Stimulated activated naive CD8-positive, alpha-beta T cell treated with anti-CD3 and anti-CD28 coated beads, Interleukin-15, amount 100 ng/mL, for 72 hours (primary cell): Measurements from ENCODE around the gene CNPY1.
A peak's percentile ranks its signal among the peaks of the same experiment; 100 is the strongest.

Source experiments
- ATAC-seq: fragments of 150-1000 bp; cut with Tn5 transposase; 2 replicates; pipeline ENCODE4 v1.10.0; 2021; ENCODE audit warnings: mild to moderate bottlenecking, moderate library complexity
- DNase-seq, 2 donors: peaks; one replicate each; pipeline ENCODE4 v3.0.0; 2021 to 2022
- H3K27ac Mint-ChIP-seq, 2 donors: one replicate each; pipeline ENCODE4 v1.8.0; 2022; ENCODE audit warnings: mild to moderate bottlenecking in 2 of 2, mixed read lengths in 2 of 2, moderate library complexity in 2 of 2
- H3K27me3 Mint-ChIP-seq: one replicate; pipeline ENCODE4 v1.8.0; 2022; ENCODE audit warnings: mixed read lengths
- H3K4me1 Mint-ChIP-seq: one replicate; pipeline ENCODE4 v1.8.0; 2022; ENCODE audit warnings: mild to moderate bottlenecking, mixed read lengths
- H3K4me3 Mint-ChIP-seq, 2 donors: one replicate each; pipeline ENCODE4 v1.8.0; 2022; ENCODE audit warnings: mild to moderate bottlenecking in 2 of 2, mixed read lengths in 2 of 2, moderate library complexity in 1 of 2
- H3K9me3 Mint-ChIP-seq, 2 donors: one replicate each; pipeline ENCODE4 v1.8.0; 2022; ENCODE audit warnings: mixed read lengths in 2 of 2

Gene CNPY1

GRCh38 chr7:155553871-155554270, 7.5 kb upstream of the CNPY1 start:
- Mint-ChIP-seq H3K27ac (no peak overlapping the region), H3K9me3 (no peaks in the 10 kb centered on the region), H3K27me3 (peaks cover 25% of the 10 kb centered on the region), H3K4me3 (no peak overlapping the region), H3K4me1 (no peaks in the 10 kb centered on the region)
- DNase-seq (no peak), ATAC-seq (no peak)

- Mint-ChIP-seq H3K27ac (no peak overlapping the region), H3K4me3 (no peak overlapping the region), H3K4me1 (no peaks in the 10 kb centered on the region), H3K9me3 (no peaks in the 10 kb centered on the region), H3K27me3 (peaks cover 24% of the 10 kb centered on the region)
- ATAC-seq (no peak), DNase-seq (no peak)
These were observed 5.6 kb upstream of the CNPY1 start for GRCh38 chr7:155551785-155552611.

DNA sequence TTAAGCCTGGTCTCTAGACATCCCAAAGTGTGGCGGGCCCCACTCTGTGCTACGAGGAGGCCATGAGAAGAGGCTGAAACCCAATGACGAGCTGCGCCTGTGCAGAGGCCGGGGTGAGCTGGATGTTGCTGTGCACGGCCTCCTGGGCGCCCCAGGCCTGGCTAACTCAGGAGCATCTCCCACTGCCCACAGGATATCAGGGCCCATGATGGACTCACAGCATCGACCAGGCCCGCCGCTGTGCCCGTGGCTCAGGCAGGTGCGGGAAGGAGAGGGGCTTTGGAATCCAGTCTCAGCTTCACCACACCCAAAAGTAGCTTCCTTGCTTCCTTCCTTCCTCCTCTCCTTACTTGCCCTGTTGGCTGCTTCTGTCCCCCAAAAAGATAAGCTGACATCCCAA, 4.6 kb upstream of the CNPY1 start:
- no peaks in the 10 kb centered on the region for H3K9me3 Mint-ChIP-seq
- H3K4me1 Mint-ChIP-seq: no peaks in the 10 kb centered on the region
- no peak overlapping the region for H3K4me3 Mint-ChIP-seq
- peaks cover 24% of the 10 kb centered on the region for H3K27me3 Mint-ChIP-seq
- no peak overlapping the region for H3K27ac Mint-ChIP-seq
- ATAC-seq: no peak
- no peak for DNase-seq

GRCh38 chr7:155549226-155549625, 2.9 kb upstream of the CNPY1 start:
- Mint-ChIP-seq H3K27ac (no peak overlapping the region), H3K27me3 (peaks cover 24% of the 10 kb centered on the region), H3K9me3 (no peaks in the 10 kb centered on the region), H3K4me1 (no peaks in the 10 kb centered on the region), H3K4me3 (no peak overlapping the region)
- DNase-seq (no peak), ATAC-seq (no peak)

- Mint-ChIP-seq H3K9me3 (no peaks in the 10 kb centered on the region), H3K4me3 (no peak overlapping the region), H3K27me3 (peaks cover 33% of the 10 kb centered on the region), H3K4me1 (no peaks in the 10 kb centered on the region), H3K27ac (no peak overlapping the region)
- DNase-seq (no peak), ATAC-seq (no peak)
These were observed 917 bp upstream of the CNPY1 start for GRCh38 chr7:155547161-155547791.

GRCh38 chr7:155545348-155545747, 1.0 kb downstream of the CNPY1 start:
- Mint-ChIP-seq H3K9me3 (no peaks in the 10 kb centered on the region), H3K4me1 (no peaks in the 10 kb centered on the region), H3K27ac (peak overlapping the region in 1 of 2 donors; percentile 80), H3K27me3 (peaks cover 30% of the 10 kb centered on the region), H3K4me3 (no peak overlapping the region)
- no peak for DNase-seq
- ATAC-seq: no peak

GRCh38 chr7:155544485-155544884, 1.9 kb downstream of the CNPY1 start:
- DNase-seq (no peak), ATAC-seq (no peak)
- Mint-ChIP-seq H3K27ac (peak overlapping the region in 1 of 2 donors; percentile 25), H3K4me1 (no peaks in the 10 kb centered on the region), H3K27me3 (peaks cover 36% of the 10 kb centered on the region), H3K9me3 (no peaks in the 10 kb centered on the region), H3K4me3 (no peak overlapping the region)

DNA sequence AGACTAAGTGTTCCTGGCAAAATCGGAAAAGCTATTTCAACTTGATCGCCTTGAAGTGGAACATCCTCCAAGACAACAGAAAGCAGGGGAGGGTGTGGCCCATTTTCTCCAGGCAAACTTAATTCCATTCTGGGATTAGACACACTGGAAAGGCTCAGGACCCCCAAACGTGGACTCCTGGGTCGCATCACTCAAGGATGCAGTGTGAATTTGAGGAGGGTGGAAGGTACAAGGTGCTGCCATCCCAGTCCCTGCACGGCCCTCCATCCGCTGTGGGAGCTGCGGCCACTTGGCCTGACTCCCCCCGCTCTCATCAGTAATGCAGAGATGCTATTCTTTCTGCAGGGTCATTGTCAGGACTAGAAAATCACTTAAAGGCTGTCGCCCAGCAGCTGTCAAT, 2.4 kb downstream of the CNPY1 start:
- peaks cover 42% of the 10 kb centered on the region for H3K27me3 Mint-ChIP-seq
- H3K9me3 Mint-ChIP-seq: no peaks in the 10 kb centered on the region
- DNase-seq (no peak), ATAC-seq (no peak)
- no peak overlapping the region for H3K4me3 Mint-ChIP-seq
- H3K27ac Mint-ChIP-seq: no peak overlapping the region
- H3K4me1 Mint-ChIP-seq: no peaks in the 10 kb centered on the region

GRCh38 chr7:155543011-155543876, 3.1 kb downstream of the CNPY1 start:
- H3K9me3 Mint-ChIP-seq: no peaks in the 10 kb centered on the region
- H3K27ac Mint-ChIP-seq: no peak overlapping the region
- ATAC-seq (no peak), DNase-seq (no peak)
- peaks cover 45% of the 10 kb centered on the region for H3K27me3 Mint-ChIP-seq
- no peaks in the 10 kb centered on the region for H3K4me1 Mint-ChIP-seq
- H3K4me3 Mint-ChIP-seq: no peak overlapping the region

DNA sequence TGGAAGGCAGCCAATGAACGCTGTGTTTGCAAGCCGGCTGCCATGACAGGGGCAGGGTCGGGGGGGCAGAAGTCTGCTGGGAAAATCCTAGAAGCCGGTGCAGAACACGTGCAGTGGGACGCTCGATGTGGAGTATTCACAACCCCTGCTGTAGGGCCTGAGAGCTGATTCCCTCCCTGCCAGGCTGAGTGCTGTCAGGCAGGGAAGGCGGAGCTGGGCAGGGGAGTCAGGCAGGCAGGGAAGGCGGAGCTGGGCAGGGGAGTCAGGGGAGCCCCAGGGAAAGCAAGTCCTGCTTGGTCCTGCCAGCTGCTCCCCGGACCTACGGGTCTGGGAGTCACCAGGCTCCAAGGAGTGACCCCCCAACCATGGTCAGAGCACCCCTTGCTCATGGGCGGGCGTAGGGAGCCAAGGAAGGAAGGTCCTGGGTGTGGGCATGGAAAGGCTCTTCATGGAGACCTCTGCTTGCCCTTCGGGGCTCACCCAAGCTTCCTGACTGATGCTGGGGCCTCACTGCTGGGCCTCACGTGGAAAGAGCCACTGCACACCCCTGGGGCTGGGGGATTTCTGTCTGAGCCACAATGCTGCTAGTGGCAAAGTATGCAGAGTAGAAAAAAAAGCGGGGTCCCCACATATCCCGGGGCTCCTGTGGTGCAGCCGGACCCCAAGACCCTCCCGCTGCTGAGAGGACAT, 4.2 kb downstream of the CNPY1 start:
- no peaks in the 10 kb centered on the region for H3K4me1 Mint-ChIP-seq
- peaks cover 47% of the 10 kb centered on the region for H3K27me3 Mint-ChIP-seq
- H3K9me3 Mint-ChIP-seq: no peaks in the 10 kb centered on the region

GRCh38 chr7:155540553-155540952, 5.8 kb downstream of the CNPY1 start:
- no peak for ATAC-seq
- Mint-ChIP-seq H3K9me3 (no peaks in the 10 kb centered on the region), H3K4me3 (no peak overlapping the region), H3K27ac (no peak overlapping the region), H3K27me3 (peaks cover 63% of the 10 kb centered on the region), H3K4me1 (no peaks in the 10 kb centered on the region)
- no peak for DNase-seq

More for the DNA sequence above, 4.2 kb downstream of the CNPY1 start:
- no peak overlapping the region for H3K27ac Mint-ChIP-seq
- DNase-seq: no peak
- H3K4me3 Mint-ChIP-seq: no peak overlapping the region
- no peak for ATAC-seq

GRCh38 chr7:155538293-155538692, 8.1 kb downstream of the CNPY1 start:
- H3K4me1 Mint-ChIP-seq: peaks cover 13% of the 10 kb centered on the region
- DNase-seq (no peak), ATAC-seq (no peak)
- no peak overlapping the region for H3K4me3 Mint-ChIP-seq
- peaks cover 80% of the 10 kb centered on the region for H3K27me3 Mint-ChIP-seq
- no peaks in the 10 kb centered on the region for H3K9me3 Mint-ChIP-seq
- no peak overlapping the region for H3K27ac Mint-ChIP-seq

GRCh38 chr7:155536451-155536850, 9.9 kb downstream of the CNPY1 start:
- peaks cover 92% of the 10 kb centered on the region for H3K27me3 Mint-ChIP-seq
- no peak overlapping the region for H3K27ac Mint-ChIP-seq
- ATAC-seq (no peak), DNase-seq (no peak)
- H3K9me3 Mint-ChIP-seq: no peaks in the 10 kb centered on the region
- H3K4me1 Mint-ChIP-seq: peaks cover 21% of the 10 kb centered on the region
- no peak overlapping the region for H3K4me3 Mint-ChIP-seq

GRCh38 chr7:155534691-155535090, 11.7 kb downstream of the CNPY1 start:
- no peaks in the 10 kb centered on the region for H3K9me3 Mint-ChIP-seq
- no peak for ATAC-seq

More at GRCh38 chr7:155534691-155535090, 11.7 kb downstream of the CNPY1 start:
- H3K4me1 Mint-ChIP-seq: peaks cover 21% of the 10 kb centered on the region
- no peak for DNase-seq
- no peak overlapping the region for H3K4me3 Mint-ChIP-seq
- H3K27me3 Mint-ChIP-seq: peaks cover 95% of the 10 kb centered on the region
- H3K27ac Mint-ChIP-seq: no peak overlapping the region
